NCI-H226 (cell line): ENCODE measurements around the gene TYK2.
A peak's percentile ranks its signal among the peaks of the same experiment; 100 is the strongest.
"Not testable (repeated sequence)": the region's sequence is repeated elsewhere in the genome, so short reads cannot be mapped to it uniquely, and the experiment has no call there.

Experiments used
- DNase-seq: peaks from one replicate; pipeline ENCODE4 v3.0.0-alpha.2; 2015

TYK2 gene

DNA sequence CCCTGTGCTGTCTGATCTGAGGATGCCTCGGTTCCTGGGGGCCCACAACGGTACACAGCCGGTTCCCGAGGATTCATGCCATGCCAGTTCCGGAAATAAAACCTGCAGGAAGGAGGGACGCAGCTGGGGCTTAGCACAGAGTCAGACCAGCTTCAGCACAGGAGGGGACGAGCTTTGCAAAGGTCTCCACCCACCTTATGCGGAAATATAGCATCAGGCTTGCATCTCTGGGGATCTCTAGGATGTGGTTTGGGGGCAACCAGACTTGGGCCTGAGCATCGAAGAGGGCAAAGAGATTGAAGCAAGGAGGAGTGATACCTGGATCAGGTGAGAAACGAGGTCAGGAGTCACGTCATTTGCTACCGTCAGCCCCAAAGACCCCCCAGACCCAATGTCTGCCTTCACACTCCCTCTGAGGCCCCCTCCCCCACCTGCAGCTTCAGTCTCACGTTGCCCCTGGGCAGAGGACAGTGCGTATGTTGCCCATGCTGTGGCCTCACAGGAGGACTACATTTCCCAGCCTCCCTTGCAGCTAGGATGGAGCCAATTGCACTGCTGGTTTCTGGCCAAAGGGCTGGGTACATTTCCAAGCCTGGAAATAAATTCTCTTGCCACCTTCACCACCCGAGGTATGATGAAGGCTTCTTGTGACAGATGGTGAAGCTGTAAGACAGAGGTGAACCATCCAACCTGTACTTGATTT is 12.1 kb downstream of the TYK2 start:
- DNase-seq, result no peak

DNA sequence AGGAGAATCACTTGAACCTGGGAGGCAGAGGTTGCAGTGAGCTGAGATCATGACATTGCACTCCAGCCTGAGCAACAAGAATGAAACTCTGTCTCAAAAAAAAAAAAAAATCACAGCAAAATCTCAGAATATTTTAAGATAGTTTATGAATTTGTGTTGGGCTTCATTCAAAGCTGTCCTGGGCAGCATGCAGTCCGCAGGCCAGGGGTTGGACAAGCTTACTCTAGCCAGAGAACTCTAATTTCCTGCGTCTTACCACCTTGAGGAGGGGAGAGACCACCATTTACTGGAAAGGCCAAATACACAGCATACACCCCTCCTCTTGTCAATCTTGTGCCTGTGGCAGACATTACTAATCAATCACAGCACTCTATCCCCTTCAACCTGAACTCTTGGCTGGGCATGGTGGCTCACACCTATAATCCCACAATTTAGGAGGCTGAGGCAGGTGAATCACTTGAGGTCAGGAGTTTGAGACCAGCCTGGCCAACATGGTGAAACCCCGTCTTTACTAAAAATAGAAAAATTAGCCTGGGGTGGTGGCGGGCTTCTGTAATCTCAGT is 13.3 kb downstream of the TYK2 start:
- DNase-seq, result not testable (repeated sequence)

DNA sequence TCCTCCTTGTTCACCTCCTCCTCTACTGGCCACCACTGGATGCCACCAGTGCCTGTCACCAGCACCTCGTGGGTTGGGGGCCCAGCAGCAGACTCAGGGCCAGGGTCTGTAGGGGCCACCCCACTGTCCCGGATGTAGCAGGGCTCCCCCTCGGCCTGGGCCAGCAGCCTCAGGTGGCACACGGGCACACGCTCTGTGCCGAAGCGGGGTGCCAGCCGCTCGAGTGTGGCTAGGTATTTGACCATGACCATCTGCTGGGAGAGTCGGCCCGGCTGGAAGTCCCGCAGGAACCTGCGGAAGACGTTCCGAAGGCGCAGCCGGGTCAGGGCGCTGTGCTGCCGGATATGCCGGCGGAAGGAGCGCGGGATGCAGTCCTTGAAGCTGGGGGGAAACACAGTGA is 14.9 kb downstream of the TYK2 start:
- no peak for DNase-seq

GRCh38 chr19:10364644-10365043 is 15.7 kb downstream of the TYK2 start:
- no peak for DNase-seq

- no peak for DNase-seq
These were observed 16.5 kb downstream of the TYK2 start for GRCh38 chr19:10363789-10364281.

DNA sequence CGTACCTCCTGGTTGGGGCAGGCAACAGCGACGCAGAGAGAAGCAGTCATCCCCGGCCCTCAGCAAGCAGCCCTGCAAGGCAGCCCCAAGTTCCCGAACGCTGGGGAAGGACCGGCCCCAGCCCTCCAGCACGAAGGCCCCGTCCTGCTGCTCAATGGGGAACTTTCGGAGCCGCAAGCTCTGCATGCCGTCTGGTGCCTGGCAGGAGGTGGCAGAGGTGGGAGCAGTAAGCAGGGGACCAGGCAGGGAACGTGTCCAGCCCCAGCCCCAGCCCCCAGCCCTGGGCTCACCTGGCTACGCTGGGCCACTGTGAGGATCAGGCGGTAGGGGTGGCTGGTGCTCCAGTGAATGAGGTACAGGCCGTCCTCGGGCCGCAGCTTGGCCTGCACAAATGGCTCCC is 18.1 kb downstream of the TYK2 start:
- DNase-seq, result no peak

DNA sequence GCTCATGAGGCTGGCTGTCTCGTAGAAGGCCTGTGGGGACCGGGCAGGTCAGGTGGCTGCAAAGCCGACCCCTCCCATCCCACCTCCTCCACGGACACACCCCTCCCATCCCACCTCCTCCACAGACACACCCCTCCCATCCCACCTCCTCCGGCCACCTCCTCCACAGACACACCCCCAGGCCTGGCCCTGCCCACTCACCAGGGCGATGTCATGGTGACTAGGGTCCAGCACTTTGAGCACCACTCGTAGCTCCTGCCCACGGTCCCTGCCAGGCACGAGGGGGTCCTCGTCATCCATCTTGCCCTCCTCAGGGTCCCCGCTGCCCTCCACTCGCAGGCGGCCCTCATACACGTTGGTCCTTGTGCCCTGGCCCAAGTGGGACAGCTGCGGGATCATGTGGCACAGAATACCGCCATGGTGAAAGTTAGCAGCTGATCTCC is 18.8 kb downstream of the TYK2 start:
- no peak for DNase-seq

DNA sequence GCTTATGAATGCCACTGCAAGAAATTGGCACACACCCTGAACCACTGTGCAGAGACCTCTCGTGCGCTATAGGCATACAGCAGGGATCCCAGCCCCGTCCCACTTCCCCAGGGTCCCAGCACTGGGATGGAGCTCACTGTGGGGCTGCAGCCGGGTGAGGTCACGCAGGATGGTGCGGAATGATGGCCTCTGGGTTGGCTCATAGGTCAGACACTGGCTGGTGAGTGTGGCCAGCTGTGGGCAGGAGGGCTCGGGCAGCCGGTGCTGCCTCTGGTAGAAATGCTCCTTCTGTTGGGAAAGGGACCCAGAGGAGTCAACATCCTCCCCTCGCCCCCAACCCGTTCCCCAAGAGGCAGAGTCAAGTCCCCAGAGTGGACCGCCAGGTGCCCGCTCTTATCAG is 23.9 kb downstream of the TYK2 start:
- DNase-seq, result no peak

DNA sequence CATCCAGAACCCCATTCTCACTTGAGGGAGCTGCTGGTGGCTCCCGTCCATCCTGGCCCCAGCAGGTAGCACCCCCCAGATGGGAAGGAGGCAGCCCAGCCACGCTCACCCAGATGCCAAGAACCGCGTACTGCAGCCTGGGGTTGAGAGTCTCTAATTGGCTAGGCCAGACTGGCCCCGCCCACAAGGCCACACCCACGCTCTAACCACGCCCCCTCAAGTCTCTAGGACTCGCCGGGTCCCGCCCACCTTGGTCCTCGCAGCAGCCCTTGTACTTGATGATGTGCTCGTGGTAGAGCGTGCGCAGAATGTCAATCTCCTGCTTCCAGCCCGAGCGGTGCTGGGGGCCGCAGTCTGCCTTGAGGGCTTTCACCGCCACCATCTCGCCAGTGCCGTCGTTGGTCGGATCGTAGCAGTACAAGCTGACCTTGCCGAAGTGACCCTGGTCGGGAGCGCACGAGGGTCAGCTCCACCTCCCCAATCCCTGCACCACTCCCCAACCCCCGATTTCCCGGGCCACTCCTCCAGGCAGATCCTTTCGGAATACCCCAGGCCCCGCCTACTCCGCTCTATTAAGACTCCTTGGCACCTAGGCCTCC is 26.5 kb downstream of the TYK2 start:
- no peak for DNase-seq

DNA sequence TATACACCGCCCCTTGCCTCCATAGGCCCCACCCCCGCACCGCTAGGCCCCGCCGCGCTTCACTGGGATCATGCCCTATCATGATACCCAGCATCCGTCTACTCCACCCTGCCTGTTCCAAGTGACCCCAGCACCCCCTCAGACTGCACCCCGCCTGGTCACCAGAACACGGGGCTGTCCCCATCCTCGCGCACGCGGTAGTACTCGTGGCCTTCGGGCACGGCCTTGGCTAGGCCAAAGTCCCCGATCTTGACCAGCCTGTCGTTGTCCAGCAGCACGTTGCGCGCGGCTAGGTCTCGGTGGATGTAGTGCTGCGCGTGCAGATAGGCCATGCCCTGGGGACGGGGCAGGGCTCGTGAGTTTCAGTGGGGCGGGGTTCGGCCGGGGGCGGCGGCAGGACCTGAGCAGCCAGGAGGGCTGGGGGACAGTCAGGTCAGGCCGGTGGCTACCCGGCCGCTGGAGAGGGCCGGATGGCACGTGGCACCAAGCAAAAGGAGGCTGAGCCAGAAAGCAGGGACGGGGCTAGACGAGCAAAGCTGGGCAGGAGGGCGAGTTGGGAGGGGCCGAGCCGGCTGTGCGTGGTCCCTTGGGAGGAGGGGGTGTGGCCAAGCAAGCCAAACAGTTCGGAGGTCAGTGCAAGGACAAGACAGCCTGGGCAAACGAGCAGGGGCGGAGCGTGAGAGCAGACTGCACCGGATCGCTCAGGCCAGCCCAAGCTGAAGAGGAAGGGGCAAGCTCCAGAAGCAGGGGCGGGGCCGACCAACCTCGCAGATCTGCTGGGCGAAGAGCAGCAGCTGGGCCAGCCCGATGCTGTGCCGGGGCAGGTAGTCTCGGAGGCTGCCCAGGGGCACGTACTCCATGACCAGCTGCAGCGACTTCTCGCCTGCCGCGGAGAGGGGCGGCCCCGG is 27.4 kb downstream of the TYK2 start:
- DNase-seq, result no peak

GRCh38 chr19:10346509-10346908 is 33.9 kb downstream of the TYK2 start:
- peak; percentile 7 for DNase-seq

DNA sequence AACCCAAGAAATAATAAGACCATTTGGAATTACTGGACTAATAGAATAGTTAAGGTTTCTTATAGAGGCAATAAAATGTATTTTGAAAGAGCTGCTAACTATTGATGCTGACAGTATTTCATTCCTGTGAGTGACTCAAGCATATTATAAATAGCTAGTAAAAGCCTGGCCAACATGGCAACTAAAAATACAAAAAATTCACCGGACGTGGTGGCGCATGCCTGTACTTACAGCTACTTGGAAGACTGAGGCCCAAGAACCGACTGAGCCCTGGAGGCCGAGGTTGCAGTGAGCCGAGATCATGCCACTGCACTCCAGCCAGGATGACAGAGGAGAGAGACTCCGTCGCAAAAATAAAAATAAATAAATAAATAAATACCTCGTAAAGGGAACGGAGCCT is 35.6 kb downstream of the TYK2 start:
- DNase-seq, result no peak

DNA sequence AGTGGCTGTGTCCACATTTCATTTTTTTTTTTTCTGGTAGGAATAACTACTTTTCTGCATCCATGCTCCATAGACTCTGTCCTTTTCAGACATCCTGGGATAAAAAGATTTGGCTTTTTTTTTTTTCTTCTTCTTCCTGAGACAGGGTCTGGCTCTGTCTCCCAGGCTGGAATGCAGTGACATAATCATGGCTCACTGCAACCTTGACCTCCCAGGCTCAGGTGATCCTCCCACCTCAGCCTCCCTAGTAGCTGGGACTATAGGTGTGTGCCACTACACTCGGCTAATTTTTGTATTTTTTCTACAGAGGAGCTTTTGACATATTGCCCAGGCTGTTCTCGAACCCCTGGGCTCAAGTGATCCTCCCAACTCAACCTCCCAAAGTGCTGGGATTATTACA is 36.9 kb downstream of the TYK2 start:
- DNase-seq, result no peak

GRCh38 chr19:10339977-10340376 is 40.4 kb downstream of the TYK2 start:
- no peak for DNase-seq

GRCh38 chr19:10339380-10339960 is 40.9 kb downstream of the TYK2 start, which contains the start of gene ICAM3:
Gene ICAM3 (minus strand): TSS chr19:10339624. CDS start chr19:10339614, 10 bp downstream.
- DNase-seq, result no peak

DNA sequence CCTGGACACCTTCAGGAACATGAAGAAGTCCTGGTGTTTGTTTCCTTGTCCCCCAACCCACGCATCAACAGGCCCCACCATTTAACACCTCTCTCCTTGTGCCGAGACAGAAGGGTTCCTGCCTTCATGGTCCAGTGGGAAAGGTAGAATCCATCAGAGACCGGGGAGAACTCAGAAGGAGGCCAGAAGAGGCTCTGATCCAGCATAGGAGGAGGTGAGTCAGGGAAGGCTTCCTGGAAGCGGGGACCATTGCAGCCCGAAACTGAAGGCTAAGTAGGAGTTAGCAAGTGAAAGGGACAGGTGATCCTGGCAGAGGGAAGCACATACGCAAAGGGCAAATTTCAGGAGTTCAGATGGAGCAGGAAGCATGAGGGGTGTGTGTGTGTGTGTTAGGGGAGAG is 41.4 kb downstream of the TYK2 start:
- no peak for DNase-seq

GRCh38 chr19:10336725-10337124 is 43.6 kb downstream of the TYK2 start:
- DNase-seq, result not testable (repeated sequence)

- DNase-seq, result no peak
These were observed 44.9 kb downstream of the TYK2 start for GRCh38 chr19:10335352-10335985.

DNA sequence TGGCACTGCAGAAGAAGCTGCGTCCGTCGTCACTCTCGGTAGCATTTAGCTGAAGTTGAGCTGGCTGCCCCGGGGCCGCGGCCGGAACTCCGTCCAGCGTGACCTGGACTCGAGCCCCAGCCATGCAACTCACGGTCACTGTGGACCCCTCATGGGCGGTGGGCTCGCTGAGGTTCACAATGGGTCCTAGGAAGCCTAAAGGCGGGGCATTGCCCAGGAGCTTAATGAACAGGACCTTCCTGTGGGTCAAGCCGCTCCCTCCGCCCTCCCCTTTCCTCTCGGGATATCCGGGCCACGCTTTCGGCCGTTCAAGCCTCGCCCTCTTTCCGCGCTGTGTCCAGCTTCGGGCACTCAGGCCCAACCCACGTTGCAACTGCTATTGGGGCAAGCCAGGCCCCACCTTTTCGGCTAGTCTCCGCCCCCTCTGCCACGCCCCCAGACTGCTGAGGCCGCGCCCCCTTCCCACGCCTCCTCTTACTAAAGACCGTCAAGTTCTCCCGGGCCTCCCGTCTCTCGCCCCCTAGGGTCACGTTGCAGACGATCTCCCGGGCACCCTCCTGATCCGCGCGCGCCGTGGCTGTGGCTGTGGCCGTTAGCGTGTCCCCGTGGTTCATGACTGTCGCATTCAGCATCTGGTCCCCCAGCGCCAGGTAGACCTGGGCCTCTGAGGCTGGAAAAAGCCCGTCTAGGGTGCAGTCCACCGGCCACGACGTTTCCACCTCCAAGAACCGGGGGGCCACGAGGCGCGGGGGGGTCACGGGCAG is 45.6 kb downstream of the TYK2 start:
- peak; percentile 97 for DNase-seq

DNA sequence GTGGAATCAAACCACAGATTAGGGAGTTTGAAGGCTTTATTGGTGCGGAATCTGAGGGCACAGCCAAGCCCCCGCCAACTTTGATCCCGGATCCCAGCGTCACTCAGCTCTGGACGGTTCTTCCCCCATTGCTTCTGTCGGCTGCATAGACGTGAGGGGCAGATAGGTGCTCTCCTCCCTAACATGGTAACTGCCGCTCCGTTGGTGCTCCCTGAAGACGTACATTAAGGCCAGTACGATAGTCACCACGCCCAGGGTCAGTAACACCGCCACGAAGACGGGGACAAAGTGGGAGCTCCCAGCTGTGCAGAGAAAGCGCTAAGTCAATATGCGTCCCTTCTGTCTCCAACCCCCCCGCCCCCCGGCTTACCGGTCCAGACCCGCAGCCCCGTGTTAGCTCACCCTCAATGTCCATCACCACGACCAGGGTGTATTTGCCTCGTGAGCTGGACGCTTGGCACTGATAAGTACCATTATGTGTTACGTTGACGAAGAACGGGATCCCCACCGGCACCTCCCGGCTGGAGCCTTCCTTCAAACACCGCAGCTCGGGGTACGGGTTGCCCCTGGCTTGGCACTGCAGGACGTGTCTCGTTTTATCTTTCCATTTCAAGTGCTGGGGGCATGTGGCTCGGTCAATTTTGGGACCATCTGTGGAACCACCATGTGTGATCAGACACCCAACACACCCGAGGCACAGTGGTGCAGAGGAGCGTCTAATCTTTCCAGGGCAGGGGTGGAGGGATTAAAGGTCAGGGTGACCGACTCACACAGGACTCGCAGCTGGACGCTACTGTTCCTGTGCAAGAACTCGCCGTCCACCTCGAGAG is 46.4 kb downstream of the TYK2 start:
- DNase-seq, result peak; percentile 9
